CD4-positive, alpha-beta T cell treated with Interleukin-15 for 4 hours (primary cell): Measurements from ENCODE around the gene NADK.
"Not testable (repeated sequence)": the region's sequence is repeated elsewhere in the genome, so short reads cannot be mapped to it uniquely, and the experiment has no call there.

Source experiments
- DNase-seq: peaks from one replicate; pipeline ENCODE4 v3.0.0-alpha.2; 2020; ENCODE audit warnings: low spot score

Gene NADK

DNA sequence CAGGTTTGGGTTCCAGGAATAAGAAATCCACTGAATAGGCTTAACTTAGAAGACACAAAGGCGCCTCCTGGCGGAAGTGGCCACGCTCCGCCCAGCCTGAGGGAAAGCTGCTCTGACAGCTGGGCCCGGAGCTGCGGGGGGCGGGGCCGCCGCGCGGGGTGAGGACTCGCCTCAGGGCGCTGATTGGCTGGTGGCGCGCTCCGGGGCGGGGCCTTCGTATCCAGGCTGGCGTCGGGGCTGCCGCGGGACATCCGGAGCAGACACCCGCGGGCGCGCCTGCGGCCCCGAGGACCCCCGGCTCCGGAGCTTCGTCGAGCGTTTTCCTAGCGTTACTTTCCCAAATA lies 31.7 kb downstream of the NADK start:
- DNase-seq = not testable (repeated sequence)

DNA sequence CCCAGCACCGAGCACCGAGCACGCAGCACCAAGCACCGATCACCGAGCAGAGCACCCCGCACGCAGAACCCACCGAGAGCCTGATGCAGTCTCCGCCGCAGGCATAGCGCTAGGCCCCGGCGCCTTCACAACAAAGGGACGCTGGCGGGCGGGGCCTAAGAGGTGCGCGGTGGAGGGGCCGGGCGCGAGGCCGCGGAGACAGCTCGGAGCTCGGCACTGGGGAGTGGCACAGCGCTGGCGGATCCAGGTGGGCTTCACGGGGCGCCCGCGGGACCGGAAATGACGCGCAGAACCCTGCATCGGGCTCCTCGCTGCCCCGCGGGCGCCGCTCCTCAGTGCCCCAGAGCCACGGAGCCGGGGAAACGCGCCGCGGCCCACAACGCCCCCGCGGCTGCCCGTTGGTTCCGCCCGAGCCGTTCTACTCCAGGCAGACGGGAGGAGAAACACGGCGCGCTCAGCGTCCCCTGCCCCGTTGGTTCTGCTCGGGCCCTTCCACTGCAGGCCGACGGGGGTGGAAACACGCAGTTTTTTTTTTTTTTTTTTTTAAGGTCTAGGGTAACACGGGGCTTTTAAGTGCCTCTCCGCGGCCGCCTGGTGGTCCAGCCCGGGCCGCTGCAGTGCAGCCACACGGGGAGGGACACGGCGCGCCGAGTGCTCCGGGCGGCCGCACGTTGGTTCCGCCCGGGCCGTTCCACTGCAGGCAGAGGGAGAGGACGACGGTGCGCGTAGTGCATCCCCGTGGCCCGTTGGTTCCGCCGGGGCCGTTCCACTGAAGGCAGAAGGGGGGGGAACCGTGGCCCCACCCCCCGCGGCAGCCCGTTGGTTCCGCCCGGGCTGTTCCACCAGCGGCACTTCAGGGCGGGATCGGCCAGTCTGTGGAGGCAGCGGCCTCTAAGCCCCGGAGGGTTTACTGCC lies 32.4 kb downstream of the NADK start:
- peak; percentile 75 for DNase-seq

DNA sequence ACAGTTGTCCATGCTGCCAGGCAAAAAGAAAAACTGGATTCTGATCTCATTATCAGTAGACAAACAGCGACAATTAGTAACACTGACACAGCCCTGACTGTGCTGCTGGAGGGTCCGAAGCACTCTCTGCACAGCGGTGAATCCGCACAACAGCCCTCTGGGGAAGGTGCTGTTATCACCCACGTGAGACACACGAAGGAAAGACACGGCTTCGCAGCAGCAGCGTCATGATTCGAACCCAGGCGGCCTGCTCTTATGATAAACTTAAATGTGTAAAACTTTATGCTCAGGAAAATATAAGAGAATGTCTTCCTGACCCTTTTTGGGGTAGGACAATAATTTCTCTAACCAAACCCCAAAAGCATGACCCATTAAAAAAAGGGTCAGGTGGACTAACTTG lies 35.7 kb downstream of the NADK start:
- not testable (repeated sequence) for DNase-seq

DNA sequence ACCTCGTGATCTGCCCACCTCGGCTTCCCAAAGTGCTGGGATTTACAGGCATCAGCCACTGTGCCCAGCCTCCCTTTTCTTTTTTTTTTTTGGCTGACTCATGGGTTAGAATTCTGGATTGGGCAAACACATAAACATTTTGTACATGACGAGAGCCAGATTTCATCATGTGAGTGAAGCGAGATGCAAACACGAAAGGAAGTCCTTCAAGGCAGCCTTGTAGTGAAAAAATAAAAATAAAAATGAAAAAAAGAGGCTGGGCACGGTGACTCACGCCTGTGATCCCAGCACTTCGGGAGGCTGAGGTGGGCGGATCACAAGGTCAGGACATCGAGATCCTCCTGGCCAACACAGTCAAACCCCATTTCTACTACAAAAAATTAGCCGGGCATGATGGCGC lies 37.3 kb downstream of the NADK start:
- DNase-seq = not testable (repeated sequence)

DNA sequence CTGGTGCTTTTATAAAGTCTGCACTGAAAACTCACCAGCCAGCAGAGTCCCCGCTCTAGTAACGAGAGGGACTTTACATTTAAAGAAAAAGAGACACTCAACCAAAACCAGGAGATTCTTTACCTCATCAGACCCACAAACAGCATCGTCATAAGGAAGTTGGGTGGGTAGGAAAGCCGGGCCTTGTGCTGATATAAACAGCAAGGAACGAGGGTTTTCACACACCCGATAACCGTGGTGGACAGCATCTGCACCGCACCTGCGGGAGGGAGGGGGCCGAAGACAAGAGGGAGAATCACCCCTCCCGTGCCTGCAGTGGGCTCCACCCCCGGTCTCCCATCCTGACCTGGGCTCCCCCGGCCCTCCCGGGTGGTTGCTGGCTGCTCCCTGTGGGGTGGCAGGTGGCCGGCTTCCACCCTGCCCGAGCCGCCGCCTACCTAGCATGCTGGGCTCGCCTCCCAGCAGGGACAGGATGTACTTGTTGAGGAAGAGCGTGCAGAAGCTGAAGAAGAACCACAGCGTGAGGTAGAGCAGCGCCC lies 39.4 kb downstream of the NADK start:
- not testable (repeated sequence) for DNase-seq

DNA sequence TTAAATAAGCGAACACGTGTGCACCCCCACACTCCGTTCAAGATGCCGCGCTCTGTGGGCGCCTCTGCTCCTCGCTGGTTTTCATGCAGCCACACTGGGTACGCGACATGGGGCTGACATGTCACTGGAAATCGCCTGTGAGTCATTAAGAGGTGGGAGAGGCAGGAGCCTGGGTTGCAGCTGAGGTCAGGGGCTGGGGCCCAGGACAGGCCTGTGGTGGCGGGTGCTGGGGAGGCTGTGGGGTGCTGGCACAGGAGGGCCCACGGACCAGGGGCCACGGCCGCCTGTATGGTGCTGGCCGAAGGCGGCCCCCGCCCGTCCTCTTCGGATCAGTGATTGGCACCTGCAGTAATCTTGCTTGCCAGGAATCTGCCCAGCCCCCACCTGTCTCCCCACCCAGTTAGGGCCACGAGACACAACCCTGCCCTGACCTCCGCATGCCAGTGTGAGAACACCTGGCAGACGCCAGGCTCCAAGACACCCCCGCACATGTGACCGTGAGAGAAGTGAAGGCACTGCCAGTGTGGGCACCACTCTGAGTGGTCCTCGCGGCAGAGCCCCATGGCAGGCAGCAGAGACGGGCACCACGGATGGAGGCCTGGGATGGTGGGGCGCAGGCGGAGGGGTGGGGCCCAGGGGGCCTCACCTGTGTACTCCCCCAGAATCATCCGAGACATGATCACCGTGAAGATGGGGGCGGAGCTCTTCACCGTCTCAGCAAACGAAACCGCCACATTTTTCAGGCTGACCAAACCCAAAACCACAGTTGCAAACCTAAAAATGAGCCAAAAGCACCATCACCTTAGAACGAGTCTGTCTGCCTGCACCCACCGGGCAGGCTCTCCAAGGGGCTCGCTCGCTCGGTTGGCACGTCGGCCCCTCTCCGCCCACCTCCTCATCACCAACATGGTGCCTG lies 40.3 kb downstream of the NADK start:
- DNase-seq = not testable (repeated sequence)

DNA sequence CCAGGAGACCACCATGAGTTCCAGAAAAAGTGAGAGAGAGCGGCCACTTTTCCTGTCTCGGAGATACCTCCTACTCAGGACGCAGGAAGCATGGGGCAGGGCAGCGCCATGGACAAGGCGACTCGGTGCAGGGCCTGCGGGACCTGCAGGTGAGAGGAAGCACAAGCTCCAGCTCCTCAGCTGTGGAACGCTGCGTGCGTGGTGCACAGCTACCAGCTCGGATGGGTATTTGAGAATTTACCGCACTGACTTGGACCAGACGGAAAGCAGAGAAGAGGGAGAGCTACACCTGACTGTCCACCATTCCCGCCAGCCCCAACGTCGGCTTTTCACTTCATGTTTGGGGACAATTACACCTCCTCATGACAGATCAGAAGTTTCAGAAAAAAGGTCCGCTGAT lies 45.9 kb downstream of the NADK start:
- no peak for DNase-seq

DNA sequence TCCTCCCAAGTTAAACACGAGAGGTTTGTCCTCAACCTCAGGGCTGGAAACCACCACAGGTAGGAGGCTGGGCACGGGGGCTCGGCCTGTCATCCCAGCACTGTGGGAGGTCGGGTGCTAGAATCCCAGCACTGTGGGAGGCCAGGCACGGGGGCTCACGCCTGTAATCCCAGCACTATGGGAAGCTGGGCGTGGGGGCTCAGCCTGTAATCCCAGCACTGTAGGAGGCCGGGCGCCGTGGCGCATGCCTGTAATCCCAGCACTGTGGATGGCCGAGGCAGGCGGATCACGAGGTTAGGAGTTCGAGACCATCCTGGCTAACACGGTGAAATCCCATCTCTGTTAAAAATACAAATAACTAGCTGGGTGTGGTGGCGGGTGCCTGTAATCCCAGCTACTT lies 47.4 kb downstream of the NADK start:
- no peak for DNase-seq

DNA sequence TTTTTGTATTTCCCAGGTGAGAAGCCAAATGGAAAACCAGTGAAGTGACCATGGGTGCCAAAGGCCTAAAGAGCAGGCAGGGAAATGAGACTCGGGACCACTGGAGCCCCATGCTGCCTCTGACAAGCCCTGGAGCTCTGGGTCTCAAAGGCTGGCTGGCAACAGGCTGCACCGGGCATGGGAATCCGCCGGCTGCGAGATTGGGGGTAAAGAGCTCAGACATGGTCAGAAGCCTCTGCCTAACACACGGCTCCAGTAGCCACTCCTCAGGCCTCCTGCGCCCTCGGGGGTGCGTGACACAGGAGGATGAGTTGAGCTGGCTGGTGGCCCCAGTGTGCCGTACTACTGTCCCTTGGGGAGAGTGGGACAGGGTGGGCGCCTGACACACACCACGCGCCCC lies 48.0 kb downstream of the NADK start:
- not testable (repeated sequence) for DNase-seq

DNA sequence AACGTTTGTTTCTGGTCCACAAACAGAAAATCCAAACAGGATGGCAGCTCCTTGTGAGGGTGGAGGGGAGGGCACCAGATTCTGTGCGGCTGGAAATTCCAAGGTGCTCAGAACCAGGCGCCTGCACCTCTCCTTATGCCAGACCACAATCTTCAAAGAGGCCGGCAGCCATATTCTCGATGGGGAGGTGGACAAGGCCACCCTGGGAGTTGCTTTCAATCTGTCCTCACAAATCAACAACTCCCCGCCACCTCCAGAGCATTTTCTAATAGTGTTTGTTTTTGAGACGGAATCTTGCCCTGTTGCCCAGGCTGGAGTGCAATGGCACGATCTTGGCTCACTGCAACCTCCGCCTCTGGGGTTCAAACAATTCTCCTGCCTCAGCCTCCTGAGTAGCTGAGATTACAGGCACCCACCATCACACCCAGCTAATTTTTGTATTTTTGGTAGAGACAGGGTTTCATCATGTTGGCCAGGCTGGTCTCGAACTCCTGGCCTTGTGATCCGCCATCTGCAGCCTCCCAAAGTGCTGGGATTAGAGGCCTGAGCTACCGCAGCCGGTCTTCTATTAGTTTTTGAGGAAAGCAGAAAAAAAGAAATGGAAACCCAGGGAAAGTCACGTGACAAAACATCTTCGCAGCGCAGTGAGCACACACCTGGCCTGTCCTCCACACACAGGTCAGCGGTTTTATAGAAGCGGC lies 49.0 kb downstream of the NADK start:
- not testable (repeated sequence) for DNase-seq

DNA sequence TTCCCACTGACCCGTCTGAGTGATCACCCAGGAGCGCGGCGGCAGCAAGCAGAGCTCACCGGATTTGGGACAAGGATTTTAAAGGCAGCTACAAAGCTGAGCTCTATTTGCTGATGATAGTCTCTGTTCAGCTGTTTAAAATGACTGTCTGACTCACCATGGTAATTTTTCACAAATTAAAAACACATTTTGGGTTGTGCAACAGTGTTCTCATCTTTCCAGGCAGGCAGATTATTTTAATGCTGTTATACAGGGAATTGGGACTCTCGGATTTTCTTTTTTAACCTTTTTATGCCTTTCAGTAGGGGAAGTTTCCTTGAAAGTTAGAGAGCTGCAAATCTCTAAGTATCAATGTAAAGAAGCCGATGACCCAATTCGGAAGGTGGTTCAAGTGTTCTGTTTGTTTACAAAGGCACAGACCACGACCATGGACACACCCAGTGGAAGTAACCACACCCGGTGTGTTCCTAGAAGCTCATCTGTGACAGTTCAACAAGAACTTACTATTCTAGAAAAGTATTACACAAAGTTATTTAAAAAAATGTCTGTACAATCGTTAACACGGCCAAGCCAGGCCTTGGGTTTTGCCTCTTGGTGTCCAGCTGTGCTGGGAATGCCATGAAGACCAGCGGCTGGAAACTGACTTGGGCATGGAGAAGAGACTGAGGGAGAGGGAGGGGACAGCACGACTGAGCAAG lies 49.8 kb downstream of the NADK start:
- peak; percentile 85 for DNase-seq

DNA sequence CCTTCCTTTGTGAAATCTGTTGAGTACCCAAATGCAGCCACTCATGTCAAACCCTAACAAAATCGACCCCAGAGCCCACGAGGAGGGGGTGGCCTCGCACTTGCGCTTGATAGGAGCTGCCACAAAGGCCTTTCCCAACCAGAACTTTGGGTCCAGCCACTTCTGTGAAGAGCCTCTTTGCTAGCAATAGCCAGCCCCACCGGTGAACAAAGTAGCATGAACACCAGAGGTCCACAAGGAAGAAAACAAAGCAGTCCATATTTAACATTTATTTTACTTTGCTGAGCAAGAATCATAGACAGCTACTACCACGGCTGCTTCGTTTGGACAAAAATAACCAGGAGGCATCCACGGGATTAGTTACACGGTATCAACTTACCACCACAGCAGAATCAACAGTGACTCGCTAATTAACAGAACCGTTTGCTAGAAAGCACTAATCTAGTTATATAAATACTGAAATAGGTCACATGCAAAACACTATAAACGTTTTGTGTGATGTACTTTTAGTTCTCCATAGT lies 51.1 kb downstream of the NADK start:
- DNase-seq = not testable (repeated sequence)

DNA sequence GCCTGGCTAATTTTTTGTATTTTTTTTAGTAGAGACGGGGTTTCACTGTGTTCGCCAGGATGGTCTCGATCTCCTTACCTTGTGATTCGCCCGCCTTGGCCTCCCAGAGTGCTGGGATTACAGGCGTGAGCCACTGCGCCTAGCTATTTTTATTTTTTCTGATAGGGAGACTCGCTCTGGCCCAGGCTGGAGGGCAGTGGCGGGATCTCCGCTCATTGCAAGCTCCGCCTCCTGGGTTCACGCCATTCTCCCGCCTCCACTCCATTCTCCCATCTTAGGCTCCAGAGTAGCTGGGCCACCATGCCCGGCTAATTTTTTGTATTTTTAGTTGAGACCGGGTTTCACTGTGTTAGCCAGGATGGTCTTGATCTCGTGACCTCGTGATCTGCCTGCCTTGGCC lies 52.2 kb downstream of the NADK start:
- DNase-seq = not testable (repeated sequence)

DNA sequence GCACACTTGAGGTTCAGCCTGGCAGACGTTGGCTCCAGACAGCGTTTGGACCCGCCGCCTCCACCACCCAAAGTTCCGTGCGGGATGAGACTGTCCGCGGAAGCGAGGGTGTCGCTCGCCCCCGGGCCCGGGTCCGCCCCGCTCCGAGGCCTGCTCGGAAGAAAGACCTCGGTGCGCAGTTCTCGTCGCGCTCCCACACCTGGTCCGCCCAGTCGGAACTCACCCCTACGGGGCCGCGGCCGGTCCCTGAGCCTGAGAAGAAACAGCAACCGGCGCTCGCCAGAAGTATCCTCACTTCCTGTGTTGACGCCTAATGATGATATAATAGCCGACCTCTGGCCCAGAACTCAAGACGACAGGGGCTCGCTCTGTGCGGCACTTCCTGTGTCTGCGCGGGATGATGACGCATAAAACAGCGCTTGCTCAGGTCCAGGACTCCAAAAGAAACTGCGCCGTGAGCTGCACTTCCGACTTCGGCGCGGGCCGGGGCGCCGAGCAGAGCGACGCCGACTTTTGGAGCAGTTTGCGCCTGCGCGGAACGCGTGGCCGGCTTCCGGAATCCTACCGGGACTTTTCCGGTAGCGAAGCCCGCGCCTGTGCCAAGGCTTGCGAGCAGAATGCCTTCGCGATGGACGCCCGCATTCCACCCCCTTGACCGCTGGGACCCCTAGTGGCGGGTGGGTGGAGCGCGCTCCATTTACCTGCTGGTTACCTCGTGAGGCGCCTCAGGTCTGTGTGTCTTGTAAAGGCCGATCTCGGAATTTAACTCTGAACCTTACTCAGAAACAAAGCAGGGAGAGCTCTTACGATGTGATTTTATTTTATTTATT lies 54.0 kb downstream of the NADK start, which contains the start of gene CDK11A:
TSS of gene CDK11A (minus strand) at position 323 of the 830 bp plus-strand sequence. CDS start 1,539 bp downstream, outside the sequence.
- DNase-seq = peak; percentile 98

DNA sequence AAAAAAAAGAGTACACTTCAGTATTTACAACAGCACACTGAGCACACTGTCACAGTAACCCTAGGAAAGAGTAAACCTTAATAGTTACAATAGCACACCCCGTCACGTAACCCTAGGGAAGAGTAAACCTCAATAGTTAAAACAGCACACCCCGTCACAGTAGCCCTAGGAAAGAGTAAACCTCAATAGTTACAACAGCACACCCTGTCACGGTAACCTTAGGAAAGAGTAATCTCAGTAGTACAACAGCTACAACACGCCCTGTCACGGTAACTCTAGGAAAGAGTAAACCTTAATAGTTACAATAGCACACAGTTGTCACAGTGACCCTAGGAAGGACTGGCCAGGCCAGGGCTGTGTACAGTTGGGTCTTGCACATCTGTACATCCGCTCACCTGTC lies 57.1 kb downstream of the NADK start:
- no peak for DNase-seq

DNA sequence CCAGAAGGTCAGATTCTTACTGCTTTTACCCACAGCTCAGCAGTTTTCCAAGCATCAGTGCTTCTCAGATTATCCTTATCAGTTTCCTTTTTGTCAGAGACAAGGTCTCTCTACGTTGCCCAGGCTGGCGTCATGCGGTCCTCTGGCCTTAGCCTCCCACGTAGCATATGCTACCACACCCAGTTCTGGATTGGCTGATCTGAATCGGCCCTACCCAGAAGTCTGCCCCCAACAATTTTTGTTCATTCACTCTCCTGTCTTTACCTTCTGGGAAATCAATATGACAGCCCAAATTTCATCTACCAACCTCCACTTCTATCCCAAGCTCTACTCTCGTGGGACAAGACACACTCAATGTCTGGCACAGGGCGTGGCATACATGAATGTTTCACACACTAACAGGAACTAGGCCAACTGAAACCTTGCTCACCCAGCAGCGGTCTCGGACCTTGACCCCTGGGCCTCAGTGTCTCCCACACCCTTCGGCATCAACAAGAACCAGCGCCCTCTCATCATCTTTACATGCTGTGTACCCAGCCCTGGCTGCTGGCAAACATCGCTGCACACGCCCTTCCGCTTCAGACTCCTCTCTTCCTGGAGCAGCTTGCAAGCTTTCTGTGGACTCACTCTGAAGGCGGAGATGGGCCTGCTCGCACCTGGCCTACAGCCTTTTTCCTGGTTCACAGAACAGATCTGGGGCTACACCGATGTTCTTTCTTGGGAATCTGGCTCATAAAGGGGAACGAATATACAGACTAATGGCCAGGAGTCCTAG lies 63.0 kb downstream of the NADK start:
- not testable (repeated sequence) for DNase-seq

DNA sequence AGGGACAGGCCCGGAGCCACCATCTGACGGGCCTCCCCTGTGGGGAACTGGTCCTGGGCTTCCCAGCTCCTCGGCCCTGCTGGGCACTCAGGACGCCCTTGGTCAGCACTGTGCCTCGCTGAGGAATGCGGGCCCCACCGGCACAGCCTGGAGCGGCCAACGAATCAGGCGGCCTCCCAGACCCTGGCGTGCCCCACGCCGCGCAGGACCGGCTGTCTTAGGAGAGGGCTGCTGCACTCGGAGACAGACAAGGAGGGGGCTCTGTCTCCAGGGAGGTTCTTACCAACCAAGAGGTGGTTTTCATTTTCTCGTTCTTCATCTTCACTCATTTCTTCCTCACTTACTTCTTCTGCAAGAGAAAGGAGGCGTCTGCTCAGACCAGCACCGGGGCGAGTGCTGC lies 70.4 kb downstream of the NADK start:
- DNase-seq = not testable (repeated sequence)

DNA sequence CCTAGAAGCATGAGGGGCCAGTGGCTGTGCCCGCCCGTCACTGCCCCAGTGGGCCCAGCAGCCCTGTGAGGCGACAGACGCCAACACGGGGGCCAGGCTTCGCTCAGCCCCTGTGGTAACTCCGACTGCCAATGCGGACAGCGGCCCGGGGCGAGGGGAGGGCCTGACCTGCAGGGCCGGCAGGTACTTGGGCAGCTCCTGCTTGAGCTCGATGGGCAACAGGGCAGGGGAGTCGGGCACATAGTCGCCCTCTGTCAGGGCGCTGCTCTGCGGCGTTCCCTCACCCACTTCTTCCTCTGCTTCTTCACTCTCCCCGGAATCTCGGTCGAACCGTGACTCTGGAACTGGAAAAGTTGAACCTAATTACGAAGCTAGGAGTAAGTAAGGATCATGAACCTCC lies 71.0 kb downstream of the NADK start:
- not testable (repeated sequence) for DNase-seq

DNA sequence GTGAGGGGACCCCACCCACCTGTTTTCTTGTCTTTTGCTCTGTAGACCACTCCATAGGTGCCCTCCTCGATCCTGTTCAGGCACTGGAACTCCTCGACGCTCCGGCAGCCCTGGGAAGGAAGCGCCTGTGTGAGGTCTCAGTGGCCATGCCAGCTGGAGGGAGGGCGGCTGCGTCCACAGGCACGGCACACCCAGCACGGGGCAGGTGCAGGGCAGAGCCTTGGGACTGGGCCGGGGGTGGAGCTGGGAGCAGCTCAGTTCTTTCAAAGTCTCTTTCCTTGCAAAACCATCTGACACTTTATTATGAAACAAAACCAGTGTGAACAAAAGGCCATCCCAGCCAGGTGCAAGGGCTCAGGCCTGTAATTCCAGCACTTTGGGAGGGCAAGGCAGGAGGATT lies 72.6 kb downstream of the NADK start:
- not testable (repeated sequence) for DNase-seq
